H9 (cell line): Measurements from ENCODE around the gene MRPS27. TPM values are rescaled to one million over a fixed set of nuclear protein-coding genes. Genes with fewer than 3 reads are reported as not detected.

Source experiments
- DNase-seq: peaks from one replicate; pipeline ENCODE4 v3.0.0-alpha.2; 2017
- H2AFZ ChIP-seq: one replicate; pipeline ENCODE4 v1.6.1; 2013; ENCODE audit warnings: mild to moderate bottlenecking, low read length, control low read depth, moderate library complexity
- H2AK5ac ChIP-seq: 2 replicates; pipeline ENCODE4 v1.6.1; 2013; ENCODE audit warnings: low read length, control low read depth, mixed read lengths; ENCODE audit not compliant: insufficient read length
- H2BK120ac ChIP-seq: one replicate; pipeline ENCODE4 v1.6.1; 2013; ENCODE audit warnings: low read depth, mild to moderate bottlenecking, low read length, control low read depth, inconsistent platforms; ENCODE audit not compliant: poor library complexity, severe bottlenecking
- H2BK12ac ChIP-seq: 2 replicates; pipeline ENCODE4 v1.6.1; 2013; ENCODE audit warnings: low read length, control low read depth, mixed read lengths, low read depth; ENCODE audit not compliant: insufficient read length
- H2BK15ac ChIP-seq: 2 replicates; pipeline ENCODE4 v1.6.1; 2013; ENCODE audit warnings: low read depth, low read length, control low read depth
- H2BK20ac ChIP-seq: one replicate; pipeline ENCODE4 v1.6.1; 2013; ENCODE audit warnings: low read depth, mild to moderate bottlenecking, low read length, control low read depth, inconsistent platforms; ENCODE audit not compliant: poor library complexity, severe bottlenecking
- H2BK5ac ChIP-seq: 2 replicates; pipeline ENCODE4 v1.6.1; 2013; ENCODE audit warnings: low read length, control low read depth, mixed read lengths; ENCODE audit not compliant: insufficient read length
- H3K14ac ChIP-seq: 2 replicates; pipeline ENCODE4 v1.6.1; 2013; ENCODE audit warnings: low read length, control low read depth; ENCODE audit not compliant: insufficient read depth
- H3K18ac ChIP-seq: 2 replicates; pipeline ENCODE4 v1.6.1; 2013; ENCODE audit warnings: low read depth, mild to moderate bottlenecking, mixed read lengths, low read length, control low read depth; ENCODE audit not compliant: insufficient read length
- H3K23ac ChIP-seq: 2 replicates; pipeline ENCODE4 v1.6.1; 2013; ENCODE audit warnings: low read length, control low read depth, mixed read lengths, low read depth; ENCODE audit not compliant: insufficient read length
- H3K23me2 ChIP-seq: 2 replicates; pipeline ENCODE4 v1.6.1; 2013; ENCODE audit warnings: low read depth, mild to moderate bottlenecking, mixed read lengths, low read length, control low read depth; ENCODE audit not compliant: insufficient read length, poor library complexity, severe bottlenecking
- H3K27ac ChIP-seq: 2 replicates; pipeline ENCODE4 v1.5.1; 2013; ENCODE audit warnings: low read length, control low read depth, mixed read lengths, low read depth; ENCODE audit not compliant: insufficient read length
- H3K27me3 ChIP-seq: 2 replicates; pipeline ENCODE4 v1.6.1; 2013; ENCODE audit warnings: low read length, control low read depth, inconsistent platforms; ENCODE audit not compliant: insufficient read depth
- H3K4ac ChIP-seq: 2 replicates; pipeline ENCODE4 v1.6.1; 2013; ENCODE audit warnings: low read depth, mild to moderate bottlenecking, control low read depth, inconsistent platforms, low read length, moderate library complexity
- H3K4me1 ChIP-seq: 2 replicates; pipeline ENCODE4 v1.6.1; 2013; ENCODE audit warnings: low read length, control low read depth, inconsistent platforms; ENCODE audit not compliant: insufficient read depth
- H3K4me2 ChIP-seq: 2 replicates; pipeline ENCODE4 v1.6.1; 2013; ENCODE audit warnings: low read length, control low read depth, mixed read lengths; ENCODE audit not compliant: insufficient read length, insufficient read depth
- H3K56ac ChIP-seq: 2 replicates; pipeline ENCODE4 v1.6.1; 2013; ENCODE audit warnings: low read depth, mild to moderate bottlenecking, mixed read lengths, low read length, control low read depth; ENCODE audit not compliant: insufficient read length
- H3K79me1 ChIP-seq: 2 replicates; pipeline ENCODE4 v1.6.1; 2013; ENCODE audit warnings: low read depth, mild to moderate bottlenecking, moderate library complexity, low read length, control low read depth, inconsistent platforms; ENCODE audit not compliant: insufficient read depth, poor library complexity, severe bottlenecking
- H3K79me2 ChIP-seq: 2 replicates; pipeline ENCODE4 v1.6.1; 2013; ENCODE audit warnings: low read length, control low read depth, inconsistent platforms; ENCODE audit not compliant: insufficient read depth
- H3K9ac ChIP-seq: 2 replicates; pipeline ENCODE4 v1.6.1; 2013; ENCODE audit warnings: low read length, control low read depth, mixed read lengths; ENCODE audit not compliant: insufficient read length; ENCODE audit errors: extremely low read depth
- H3K9me3 ChIP-seq: one replicate; pipeline ENCODE4 v1.6.1; 2013; ENCODE audit warnings: low read depth, low read length, inconsistent platforms; ENCODE audit not compliant: control insufficient read depth
- H3T11ph ChIP-seq: one replicate; pipeline ENCODE4 v1.6.1; 2013; ENCODE audit warnings: mild to moderate bottlenecking, low read length, control low read depth, inconsistent platforms
- H4K20me1 ChIP-seq: one replicate; pipeline ENCODE4 v1.6.1; 2013; ENCODE audit not compliant: control insufficient read depth, insufficient read length, insufficient read depth
- H4K5ac ChIP-seq: 2 replicates; pipeline ENCODE4 v1.6.1; 2013; ENCODE audit warnings: low read depth, mild to moderate bottlenecking, mixed read lengths, low read length, control low read depth; ENCODE audit not compliant: insufficient read length
- H4K8ac ChIP-seq: replicated peaks from 2 replicates; pipeline ENCODE4 v1.6.1; 2013; ENCODE audit warnings: low read length, control low read depth, mixed read lengths, low read depth; ENCODE audit not compliant: insufficient read length
- H4K91ac ChIP-seq: 2 replicates; pipeline ENCODE4 v1.6.1; 2013; ENCODE audit warnings: low read depth, mild to moderate bottlenecking, moderate library complexity, mixed read lengths, low read length, control low read depth; ENCODE audit not compliant: insufficient read length
- H3K27ac Mint-ChIP-seq, 3 experiments: 2 replicates in 2 of 3; 3 replicates in 1 of 3; pipeline ENCODE4 v1.8.0; 2020 to 2021; ENCODE audit warnings: mixed read lengths in 3 of 3, mild to moderate bottlenecking in 1 of 3, moderate library complexity in 1 of 3
- H3K27me3 Mint-ChIP-seq: 2 replicates; pipeline ENCODE4 v1.8.0; 2021; ENCODE audit warnings: low read depth, mild to moderate bottlenecking, moderate library complexity, mixed read lengths
- H3K36me3 Mint-ChIP-seq, 3 experiments: 2 replicates in 2 of 3; 3 replicates in 1 of 3; pipeline ENCODE4 v1.8.0; 2020 to 2021; ENCODE audit warnings: low read depth in 3 of 3, mixed read lengths in 3 of 3; ENCODE audit not compliant: insufficient read depth in 1 of 3
- H3K4me1 Mint-ChIP-seq, 2 experiments: 2 replicates each; pipeline ENCODE4 v1.8.0; 2020; ENCODE audit warnings: mixed read lengths in 2 of 2
- H3K4me3 Mint-ChIP-seq, 2 experiments: 2 replicates in 1 of 2; 3 replicates in 1 of 2; pipeline ENCODE4 v1.8.0; 2020 to 2021; ENCODE audit warnings: mild to moderate bottlenecking in 2 of 2, mixed read lengths in 2 of 2, moderate library complexity in 1 of 2
- H3K9me3 Mint-ChIP-seq, 2 experiments: 2 replicates in 1 of 2; 3 replicates in 1 of 2; pipeline ENCODE4 v1.8.0; 2020; ENCODE audit warnings: mild to moderate bottlenecking in 2 of 2, mixed read lengths in 2 of 2, moderate library complexity in 1 of 2
- WGBS: extraction: QIAGEN DNeasy Blood & Tissue Kit; methylation state at CpG from one replicate; pipeline ENCODE4 v1.1.7; 2013; ENCODE audit warnings: missing lambda C conversion rate, low lambda C conversion rate, mixed read lengths; ENCODE audit not compliant: insufficient read length; ENCODE audit errors: extremely low coverage; 5-methylcytosine and 5-hydroxymethylcytosine counted together
- total RNA-seq: library from RNA; stranded (reverse); gene quantifications from 2 replicates; pipeline ENCODE4 v1.2.1, GENCODE V29; 2021
- TF ChIP-seq, protein P1 (sequence below): fragments of 200-600 bp; sonication (generic); conservative IDR thresholded peaks from 3 replicates; pipeline ENCODE4 v1.8.0; 2021; ENCODE audit warnings: antibody characterized with exemption, mild to moderate bottlenecking

Gene MRPS27
- total RNA-seq, 1 experiment from 2014 or later = 83.3 TPM

DNA sequence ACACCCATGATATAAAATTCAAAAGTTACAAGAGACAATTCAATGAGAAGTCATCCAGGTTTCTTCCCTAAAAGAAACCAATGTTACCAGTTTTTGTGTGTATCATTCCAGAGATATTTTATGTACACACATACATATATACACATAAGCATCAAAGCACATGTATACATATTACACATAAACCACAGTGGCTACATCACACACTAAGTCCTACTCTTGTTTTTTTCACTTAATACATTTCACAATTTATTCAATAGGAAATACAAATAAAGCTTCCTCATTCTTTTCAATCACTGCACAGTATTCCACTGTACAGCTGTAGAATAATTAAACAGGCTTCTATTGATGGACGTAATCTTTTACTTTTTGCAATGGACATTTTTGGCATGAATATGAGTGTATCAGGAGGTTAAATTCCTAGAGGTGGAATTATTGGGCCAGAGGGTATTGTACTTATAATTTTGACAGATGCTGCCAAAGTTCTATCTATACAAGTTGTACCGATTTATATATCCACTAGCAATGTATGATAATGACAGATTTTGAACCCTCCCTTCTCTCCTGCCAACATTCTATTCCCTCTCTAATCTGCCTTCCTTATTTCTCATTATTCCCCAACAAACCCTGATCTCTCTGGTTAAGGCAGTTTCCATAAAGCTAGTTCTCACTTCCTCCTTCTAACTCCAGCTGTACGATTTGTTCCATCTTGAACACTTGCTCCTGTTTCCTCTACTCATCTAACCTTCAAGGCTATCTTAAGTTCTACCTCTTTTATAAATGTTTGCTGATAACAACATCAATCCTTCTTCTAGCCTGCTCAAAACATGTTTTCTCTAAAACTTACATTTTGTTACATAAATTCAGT is 35.2 kb downstream of the MRPS27 start:
- no peak overlapping the region for H3K4me3 Mint-ChIP-seq

More for the DNA sequence above, 35.2 kb downstream of the MRPS27 start:
- H3K9me3 Mint-ChIP-seq = no peaks in the 10 kb centered on the region
- Histone ChIP-seq H3K23me2 (no peaks in the 10 kb centered on the region), H2AK5ac (no peak overlapping the region), H2BK12ac (no peak overlapping the region), H3K4ac (no peak overlapping the region), H3K9me3 (no peaks in the 10 kb centered on the region), H4K20me1 (no peaks in the 10 kb centered on the region), H3K9ac (no peak overlapping the region), H4K8ac (no peak overlapping the region), H2BK120ac (no peak overlapping the region), H3K18ac (no peak overlapping the region), H3K4me2 (no peak overlapping the region), H4K91ac (no peak overlapping the region), H3K4me1 (no peaks in the 10 kb centered on the region), H3K56ac (no peak overlapping the region), H3K27ac (no peak overlapping the region), H3T11ph (no peak overlapping the region), H2AFZ (no peak overlapping the region), H3K79me1 (no peaks in the 10 kb centered on the region), H4K5ac (no peak overlapping the region), H2BK5ac (no peak overlapping the region), H3K23ac (no peak overlapping the region), H2BK15ac (no peak overlapping the region), H3K14ac (no peak overlapping the region), H2BK20ac (no peak overlapping the region), H3K79me2 (no peaks in the 10 kb centered on the region), H3K27me3 (no peaks in the 10 kb centered on the region)
- H3K27ac Mint-ChIP-seq = no peak overlapping the region
- H3K36me3 Mint-ChIP-seq = peaks cover 7 to 23% (median 23%) of the 10 kb centered on the region in 3 experiments
- H3K27me3 Mint-ChIP-seq = no peaks in the 10 kb centered on the region
- H3K4me1 Mint-ChIP-seq = no peaks in the 10 kb centered on the region
- DNase-seq = no peak
- TF ChIP-seq, protein P1, sequence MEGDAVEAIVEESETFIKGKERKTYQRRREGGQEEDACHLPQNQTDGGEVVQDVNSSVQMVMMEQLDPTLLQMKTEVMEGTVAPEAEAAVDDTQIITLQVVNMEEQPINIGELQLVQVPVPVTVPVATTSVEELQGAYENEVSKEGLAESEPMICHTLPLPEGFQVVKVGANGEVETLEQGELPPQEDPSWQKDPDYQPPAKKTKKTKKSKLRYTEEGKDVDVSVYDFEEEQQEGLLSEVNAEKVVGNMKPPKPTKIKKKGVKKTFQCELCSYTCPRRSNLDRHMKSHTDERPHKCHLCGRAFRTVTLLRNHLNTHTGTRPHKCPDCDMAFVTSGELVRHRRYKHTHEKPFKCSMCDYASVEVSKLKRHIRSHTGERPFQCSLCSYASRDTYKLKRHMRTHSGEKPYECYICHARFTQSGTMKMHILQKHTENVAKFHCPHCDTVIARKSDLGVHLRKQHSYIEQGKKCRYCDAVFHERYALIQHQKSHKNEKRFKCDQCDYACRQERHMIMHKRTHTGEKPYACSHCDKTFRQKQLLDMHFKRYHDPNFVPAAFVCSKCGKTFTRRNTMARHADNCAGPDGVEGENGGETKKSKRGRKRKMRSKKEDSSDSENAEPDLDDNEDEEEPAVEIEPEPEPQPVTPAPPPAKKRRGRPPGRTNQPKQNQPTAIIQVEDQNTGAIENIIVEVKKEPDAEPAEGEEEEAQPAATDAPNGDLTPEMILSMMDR = no peak
- no CpG with 5 or more reads among the region's 3 CpGs for WGBS
